HL-60 (cell line): Measurements from ENCODE around the gene ZNF70.

Source experiments
- CTCF ChIP-seq: IDR thresholded peaks from one replicate; pipeline ENCODE4 v1.5.1; 2011; ENCODE audit warnings: low read length, control low read depth, inconsistent platforms; ENCODE audit not compliant: insufficient read depth
- POLR2AphosphoS5 ChIP-seq: IDR thresholded peaks from 2 replicates; pipeline ENCODE4 v1.6.1; 2012; ENCODE audit warnings: low read depth
- REST ChIP-seq: IDR thresholded peaks from 2 replicates; pipeline ENCODE4 v1.6.1; 2012; ENCODE audit warnings: low read depth; ENCODE audit not compliant: insufficient replicate concordance

GRCh38 chr22:23752090-23752691, 1.3 kb upstream of the ZNF70 start:
- TF ChIP-seq POLR2AphosphoS5 (no peak), CTCF (no peak), REST (no peak)
